ENCODE measurements around the gene ITCH.
"Not testable (repeated sequence)": the region's sequence is repeated elsewhere in the genome, so short reads cannot be mapped to it uniquely, and the experiment has no call there.

The ITCH gene

GRCh38 chr20:34377072-34377847 lies 14.2 kb downstream of the ITCH start:
- DNase-seq (ENCODE audit: low read depth in 2 of 2) = no peak

DNA sequence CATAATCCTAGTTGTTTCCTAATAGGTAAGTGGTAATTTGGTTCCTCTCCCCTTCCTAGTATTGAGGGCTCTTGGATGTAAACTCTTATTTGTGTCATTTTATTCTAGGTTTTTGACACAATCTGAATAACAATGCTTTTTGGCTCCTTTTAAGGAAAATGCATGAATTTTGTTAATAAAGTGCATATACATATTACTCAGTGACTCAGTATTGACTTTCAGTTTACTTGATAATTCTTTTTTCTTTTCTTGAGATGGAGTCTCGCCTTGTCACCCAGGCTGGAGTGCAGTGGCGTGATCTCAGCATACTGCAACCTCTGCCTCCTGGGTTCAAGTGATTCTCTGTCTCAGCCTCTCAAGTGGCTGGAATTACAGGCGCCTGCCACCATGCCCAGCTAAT lies 19.1 kb downstream of the ITCH start:
- DNase-seq (ENCODE audit: low read depth in 2 of 2) = no peak

- not testable (repeated sequence) for DNase-seq (ENCODE audit: low read depth in 2 of 2)
Measured at GRCh38 chr20:34382877-34383455, 19.9 kb downstream of the ITCH start.

- no peak for DNase-seq (ENCODE audit: low read depth in 2 of 2)
Measured at GRCh38 chr20:34385464-34385863, 22.4 kb downstream of the ITCH start.

GRCh38 chr20:34388000-34388399 lies 24.9 kb downstream of the ITCH start:
- DNase-seq (ENCODE audit: low read depth in 2 of 2) = no peak

GRCh38 chr20:34388678-34389077 lies 25.6 kb downstream of the ITCH start:
- no peak for DNase-seq (ENCODE audit: low read depth in 2 of 2)

GRCh38 chr20:34389206-34389953 lies 26.3 kb downstream of the ITCH start:
- DNase-seq (ENCODE audit: low read depth in 2 of 2) = no peak

DNA sequence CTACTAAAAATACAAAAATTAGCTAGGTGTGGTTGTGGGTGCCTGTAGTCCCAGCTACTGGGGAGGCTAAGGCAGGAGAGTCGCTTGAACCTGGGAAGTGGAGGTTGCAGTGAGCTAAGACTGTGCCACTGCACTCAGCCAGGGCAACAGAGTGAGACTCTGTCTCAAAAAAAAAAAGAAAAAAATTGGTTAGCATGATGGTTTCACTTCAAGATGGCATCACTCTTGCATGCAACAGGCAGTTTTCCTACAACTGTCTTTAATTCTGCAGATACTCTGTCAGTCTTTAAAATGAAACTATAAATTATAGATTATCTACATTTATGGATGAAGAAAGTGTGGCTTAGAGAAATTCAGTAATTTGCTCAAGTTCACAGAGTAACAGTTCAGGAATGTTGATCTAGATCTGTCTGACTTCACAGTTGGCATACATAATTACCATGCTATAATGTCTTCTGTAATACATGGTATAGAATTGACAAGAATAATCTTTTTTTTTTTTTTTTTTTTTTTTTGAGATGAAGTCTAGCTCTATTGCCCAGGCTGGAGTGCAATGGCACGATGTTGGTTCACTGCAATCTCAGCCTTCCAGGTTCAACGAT lies 27.0 kb downstream of the ITCH start:
- no peak for DNase-seq (ENCODE audit: low read depth in 2 of 2)

DNA sequence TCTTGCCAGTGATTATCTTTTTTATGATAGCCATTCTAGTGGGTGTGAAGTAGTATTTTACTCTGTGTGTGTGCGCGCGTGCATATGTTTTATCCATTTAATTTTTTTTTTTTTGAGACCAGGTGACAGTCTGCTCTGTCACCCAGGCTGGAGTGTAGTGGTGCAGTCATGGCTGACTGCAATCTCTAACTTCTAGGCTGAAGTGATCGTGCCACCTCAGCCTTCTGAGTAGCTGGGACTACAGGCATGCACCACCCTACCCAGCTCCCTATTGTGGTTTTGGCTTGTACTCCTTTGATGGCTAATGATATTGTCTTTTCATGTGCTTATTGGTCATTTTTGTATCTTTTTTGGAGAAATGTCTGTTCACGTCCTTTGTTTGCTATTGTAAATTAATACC lies 33.3 kb downstream of the ITCH start:
- no peak for DNase-seq (ENCODE audit: low read depth in 2 of 2)

GRCh38 chr20:34397096-34397495 lies 34.0 kb downstream of the ITCH start:
- no peak for DNase-seq (ENCODE audit: low read depth in 2 of 2)

DNA sequence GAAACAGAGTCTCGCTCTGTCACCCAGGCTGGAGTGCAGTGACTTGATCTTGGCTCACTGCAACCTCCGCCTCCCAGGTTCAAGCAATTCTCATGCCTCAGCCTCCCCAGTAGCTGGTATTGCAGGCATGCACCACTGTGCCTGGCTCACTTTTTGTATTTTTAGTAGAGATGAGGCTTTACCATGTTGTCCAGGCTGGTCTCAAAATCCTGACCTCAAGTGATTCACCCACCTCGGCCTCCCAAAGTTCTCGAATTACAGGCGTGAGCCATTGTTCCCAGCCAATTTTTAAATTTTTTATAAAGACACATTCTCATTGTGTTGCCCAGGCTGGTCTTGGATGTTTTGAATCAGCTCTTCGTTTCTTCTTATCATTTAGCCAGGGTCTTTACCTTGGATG lies 37.7 kb downstream of the ITCH start:
- not testable (repeated sequence) for DNase-seq (ENCODE audit: low read depth in 2 of 2)

GRCh38 chr20:34401741-34402455 lies 38.8 kb downstream of the ITCH start:
- no peak for DNase-seq (ENCODE audit: low read depth in 2 of 2)

- DNase-seq (ENCODE audit: low read depth in 2 of 2) = no peak
Measured at GRCh38 chr20:34402461-34402860, 39.4 kb downstream of the ITCH start.

- no peak for DNase-seq (ENCODE audit: low read depth in 2 of 2)
Measured at GRCh38 chr20:34403063-34403827, 40.2 kb downstream of the ITCH start.

GRCh38 chr20:34403908-34404307 lies 40.8 kb downstream of the ITCH start:
- no peak for DNase-seq (ENCODE audit: low read depth in 2 of 2)

DNA sequence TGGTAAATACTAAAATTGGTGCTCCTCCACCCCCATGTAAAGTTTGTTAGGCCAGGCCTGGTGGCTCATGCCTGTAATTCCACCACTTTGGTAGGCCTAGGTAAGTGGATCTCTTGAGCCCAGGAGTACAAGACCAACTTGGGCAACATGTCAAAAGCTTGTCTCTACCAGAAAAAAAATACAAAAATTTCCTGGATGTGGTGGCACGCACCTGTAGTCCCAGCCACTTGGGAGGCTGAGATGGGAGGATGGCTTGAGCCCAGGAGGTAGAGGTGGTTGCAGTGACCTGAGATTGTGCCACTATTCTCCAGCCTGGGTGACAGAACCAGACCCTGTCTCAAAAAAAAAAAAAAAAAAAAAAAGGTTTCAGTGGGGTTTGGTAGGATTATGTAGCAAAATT lies 41.7 kb downstream of the ITCH start:
- DNase-seq (ENCODE audit: low read depth in 2 of 2) = no peak

GRCh38 chr20:34405247-34405651 lies 42.2 kb downstream of the ITCH start:
- not testable (repeated sequence) for DNase-seq (ENCODE audit: low read depth in 2 of 2)

DNA sequence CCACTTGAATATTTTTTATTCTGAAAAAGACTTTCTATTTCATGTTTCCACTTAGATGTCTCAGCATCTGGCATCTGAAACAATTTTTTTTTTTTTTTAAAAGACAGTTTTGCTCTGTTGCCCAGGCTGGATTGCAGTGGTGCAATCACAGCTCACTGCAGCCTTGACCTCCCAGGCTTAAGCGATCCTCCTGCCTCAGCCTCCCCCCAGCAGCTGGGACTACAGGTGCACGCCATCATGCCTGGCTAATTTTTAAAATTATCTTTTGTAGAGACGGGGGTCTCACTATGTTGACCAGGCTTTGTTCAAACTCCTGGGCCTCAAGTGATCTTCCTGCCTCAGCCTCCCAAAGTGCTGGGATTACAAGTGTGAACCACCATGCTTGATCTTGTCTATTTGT lies 42.9 kb downstream of the ITCH start:
- DNase-seq (ENCODE audit: low read depth in 2 of 2) = not testable (repeated sequence)

DNA sequence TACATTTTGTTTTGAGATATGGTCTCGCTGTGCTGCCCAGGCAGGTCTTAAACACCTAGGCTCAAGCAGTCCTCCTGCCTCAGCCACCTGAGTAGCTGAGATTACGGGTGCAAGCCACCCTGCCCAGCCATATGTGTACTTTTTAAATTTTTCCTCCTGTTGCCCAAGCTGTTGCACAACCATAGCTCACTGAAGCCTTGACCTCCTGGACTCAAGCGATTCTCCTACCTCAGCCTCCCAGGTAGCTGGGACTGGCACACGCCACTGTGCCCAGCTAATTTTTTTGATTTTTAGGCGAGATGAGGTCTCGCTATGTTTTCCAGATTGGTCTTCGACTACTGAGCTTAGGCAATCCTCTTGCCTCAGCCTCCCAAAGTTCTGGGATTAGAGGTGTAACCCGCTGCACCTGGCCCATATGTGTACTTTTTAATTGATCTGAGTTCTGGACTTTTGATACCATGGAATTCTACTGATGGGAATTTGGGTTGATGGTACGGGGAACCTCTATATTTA lies 44.9 kb downstream of the ITCH start:
- DNase-seq (ENCODE audit: low read depth in 2 of 2) = no peak

DNA sequence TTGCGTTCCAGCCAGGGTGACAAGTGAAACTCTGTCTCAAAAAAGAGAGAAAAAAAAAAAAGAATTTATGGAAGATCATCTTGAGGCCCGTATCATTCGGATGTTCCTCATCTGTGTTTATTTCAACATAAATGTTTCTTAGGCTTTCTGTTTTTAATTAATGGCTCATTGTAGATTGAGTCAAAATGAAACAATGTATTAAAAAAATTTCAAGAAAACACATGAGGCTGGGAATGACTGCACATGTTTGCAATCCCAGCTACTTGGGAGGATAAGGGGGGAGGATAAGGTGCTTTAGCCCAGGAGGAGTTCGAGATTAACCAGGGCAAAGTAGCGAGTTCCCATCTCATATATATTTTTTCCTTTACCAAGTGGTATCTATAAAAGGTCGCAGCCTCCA lies 47.3 kb downstream of the ITCH start:
- DNase-seq (ENCODE audit: low read depth in 2 of 2) = no peak

GRCh38 chr20:34412453-34412852 lies 49.4 kb downstream of the ITCH start:
- no peak for DNase-seq (ENCODE audit: low read depth in 2 of 2)
